Mesenchymal stem cell (in vitro differentiated cells and primary cell): ENCODE measurements around the gene ANKRD29.

Source experiments
- DNase-seq: peaks from one replicate; pipeline ENCODE4 v3.0.0-alpha.2; 2013
- H2AFZ ChIP-seq: one replicate; pipeline ENCODE4 v1.6.1; 2013; ENCODE audit warnings: low read depth, mild to moderate bottlenecking, control low read depth, inconsistent platforms, low read length, moderate library complexity
- H2AK5ac ChIP-seq: 2 replicates; pipeline ENCODE4 v1.6.1; 2013; ENCODE audit warnings: low read length, moderate library complexity, mild to moderate bottlenecking, inconsistent platforms; ENCODE audit not compliant: severe bottlenecking
- H2BK120ac ChIP-seq: one replicate; pipeline ENCODE4 v1.6.1; 2013; ENCODE audit warnings: low read depth, mild to moderate bottlenecking, inconsistent platforms, low read length, moderate library complexity
- H2BK12ac ChIP-seq, 2 experiments: one replicate each; pipeline ENCODE4 v1.6.1; 2013; ENCODE audit warnings: inconsistent platforms in 2 of 2, low read length in 2 of 2, mild to moderate bottlenecking in 2 of 2, moderate library complexity in 2 of 2, control low read depth in 1 of 2
- H2BK15ac ChIP-seq: one replicate; pipeline ENCODE4 v1.6.1; 2013; ENCODE audit warnings: mild to moderate bottlenecking, low read depth, inconsistent platforms; ENCODE audit not compliant: poor library complexity, severe bottlenecking
- H2BK5ac ChIP-seq: 2 replicates; pipeline ENCODE4 v1.6.1; 2013; ENCODE audit warnings: low read depth, mild to moderate bottlenecking, low read length, control low read depth, inconsistent platforms; ENCODE audit not compliant: poor library complexity, severe bottlenecking
- H3K14ac ChIP-seq, 2 experiments: one replicate each; pipeline ENCODE4 v1.6.1; 2013; ENCODE audit warnings: inconsistent platforms in 2 of 2, low read length in 2 of 2, control low read depth in 1 of 2, mild to moderate bottlenecking in 1 of 2, moderate library complexity in 1 of 2
- H3K18ac ChIP-seq, 2 experiments: one replicate each; pipeline ENCODE4 v1.6.1; 2013; ENCODE audit warnings: inconsistent platforms in 2 of 2, low read length in 2 of 2, control low read depth in 1 of 2, low read depth in 1 of 2, mild to moderate bottlenecking in 1 of 2
- H3K23ac ChIP-seq, 2 experiments: one replicate each; pipeline ENCODE4 v1.6.1; 2013; ENCODE audit warnings: inconsistent platforms in 2 of 2, low read length in 2 of 2, mild to moderate bottlenecking in 2 of 2, moderate library complexity in 2 of 2, control low read depth in 1 of 2
- H3K27ac ChIP-seq: 2 replicates; pipeline ENCODE4 v1.5.1; 2013; ENCODE audit warnings: mild to moderate bottlenecking, moderate library complexity, low read length, control low read depth, inconsistent platforms; ENCODE audit not compliant: poor library complexity, severe bottlenecking
- H3K27me3 ChIP-seq, 2 experiments: 2 replicates each; pipeline versions ENCODE4 v1.6.1 to v1.7.0; 2013; ENCODE audit warnings: low read length in 2 of 2, mild to moderate bottlenecking in 2 of 2, moderate library complexity in 2 of 2, control low read depth in 1 of 2, inconsistent platforms in 1 of 2; ENCODE audit not compliant: control insufficient read depth in 1 of 2, insufficient read depth in 1 of 2
- H3K36me3 ChIP-seq, 2 experiments: 2 replicates each; pipeline versions ENCODE4 v1.6.1 to v1.7.0; 2013; ENCODE audit warnings: low read length in 2 of 2, control low read depth in 1 of 2, inconsistent platforms in 1 of 2, low read depth in 1 of 2, mild to moderate bottlenecking in 1 of 2; ENCODE audit not compliant: insufficient read depth in 2 of 2, control insufficient read depth in 1 of 2
- H3K4ac ChIP-seq, 2 experiments: one replicate each; pipeline ENCODE4 v1.6.1; 2013; ENCODE audit warnings: inconsistent platforms in 2 of 2, low read length in 2 of 2, mild to moderate bottlenecking in 2 of 2, moderate library complexity in 2 of 2, control low read depth in 1 of 2, low read depth in 1 of 2
- H3K4me1 ChIP-seq: 2 replicates; pipeline ENCODE4 v1.6.1; 2013; ENCODE audit warnings: low read depth, low read length, control low read depth; ENCODE audit not compliant: control insufficient read depth, insufficient read depth
- H3K4me2 ChIP-seq: 2 replicates; pipeline ENCODE4 v1.6.1; 2013; ENCODE audit warnings: low read length, mild to moderate bottlenecking, inconsistent platforms; ENCODE audit not compliant: poor library complexity, severe bottlenecking
- H3K4me3 ChIP-seq, 2 experiments: 2 replicates each; pipeline versions ENCODE4 v1.5.1 to v1.7.0; 2013; ENCODE audit warnings: low read length in 2 of 2, mild to moderate bottlenecking in 2 of 2, control low read depth in 1 of 2, low read depth in 1 of 2; ENCODE audit not compliant: insufficient read depth in 1 of 2
- H3K79me1 ChIP-seq: replicated peaks from 2 replicates; pipeline ENCODE4 v1.6.1; 2013; ENCODE audit warnings: mild to moderate bottlenecking, control low read depth, low read length, inconsistent platforms; ENCODE audit not compliant: poor library complexity, severe bottlenecking
- H3K9ac ChIP-seq: 2 replicates; pipeline ENCODE4 v1.7.0; 2013; ENCODE audit warnings: mild to moderate bottlenecking, low read length, moderate library complexity
- H3K9me3 ChIP-seq: 2 replicates; pipeline ENCODE4 v1.7.0; 2013; ENCODE audit warnings: mild to moderate bottlenecking, low read length; ENCODE audit not compliant: control insufficient read depth
- H4K8ac ChIP-seq: one replicate; pipeline ENCODE4 v1.6.1; 2013; ENCODE audit warnings: inconsistent platforms, mild to moderate bottlenecking, low read length, moderate library complexity
- H4K91ac ChIP-seq: one replicate; pipeline ENCODE4 v1.6.1; 2013; ENCODE audit warnings: mild to moderate bottlenecking, low read length, inconsistent platforms
- WGBS: methylation state at CpG from one replicate; pipeline ENCODE4 v1.1.7; 2013; ENCODE audit warnings: mixed read lengths; 5-methylcytosine and 5-hydroxymethylcytosine counted together

Gene ANKRD29

GRCh38 chr18:23703057-23703986 is 40.6 kb upstream of the ANKRD29 start:
- Histone ChIP-seq H3K79me1 (no peaks in the 10 kb centered on the region), H3K27ac (no peak overlapping the region), H3K36me3 (peaks cover 0 to 3% of the 10 kb centered on the region in 2 experiments), H3K14ac (no peak overlapping the region), H3K23ac (no peak overlapping the region), H2BK5ac (no peak overlapping the region), H3K27me3 (no peaks in the 10 kb centered on the region), H2BK120ac (no peak overlapping the region), H3K4me1 (peaks cover 1% of the 10 kb centered on the region), H3K9me3 (peaks cover 5% of the 10 kb centered on the region), H3K4me2 (no peak overlapping the region), H3K4me3 (no peak overlapping the region), H3K18ac (no peak overlapping the region), H3K9ac (no peak overlapping the region), H2AK5ac (no peak overlapping the region), H2BK15ac (no peak overlapping the region), H3K4ac (no peak overlapping the region), H2AFZ (no peak overlapping the region), H4K8ac (no peak overlapping the region), H4K91ac (no peak overlapping the region), H2BK12ac (no peak overlapping the region)
- peak; percentile 68 for DNase-seq
- WGBS, result 70% methylated on average over 4 of the region's 6 CpGs

- Histone ChIP-seq H3K14ac (no peak overlapping the region), H3K27me3 (no peaks in the 10 kb centered on the region), H3K9me3 (peaks cover 5% of the 10 kb centered on the region), H3K18ac (no peak overlapping the region), H3K4me1 (peaks cover 1% of the 10 kb centered on the region), H3K4me2 (no peak overlapping the region), H3K9ac (no peak overlapping the region), H2AFZ (no peak overlapping the region), H3K36me3 (peaks cover 0 to 3% of the 10 kb centered on the region in 2 experiments), H3K79me1 (no peaks in the 10 kb centered on the region), H3K27ac (no peak overlapping the region), H2BK15ac (no peak overlapping the region), H3K23ac (no peak overlapping the region), H4K91ac (no peak overlapping the region), H2BK120ac (no peak overlapping the region), H2AK5ac (no peak overlapping the region), H2BK5ac (no peak overlapping the region), H3K4me3 (no peak overlapping the region), H2BK12ac (no peak overlapping the region), H4K8ac (no peak overlapping the region), H3K4ac (no peak overlapping the region)
- no peak for DNase-seq
- WGBS, result 88% methylated on average over 4 of the region's 4 CpGs
Measured at GRCh38 chr18:23702606-23703005, 39.9 kb upstream of the ANKRD29 start.

- H3K18ac ChIP-seq, result no peak overlapping the region
- H2BK120ac ChIP-seq, result no peak overlapping the region
- no peak overlapping the region for H2AK5ac ChIP-seq
- no peak overlapping the region for H2BK5ac ChIP-seq
- no peaks in the 10 kb centered on the region for H3K27me3 ChIP-seq
- no peaks in the 10 kb centered on the region for H3K9me3 ChIP-seq
- no peak overlapping the region for H2BK12ac ChIP-seq
- no peak overlapping the region for H3K14ac ChIP-seq
- H3K79me1 ChIP-seq, result no peaks in the 10 kb centered on the region
- WGBS, result 93% methylated on average over 8 of the region's 8 CpGs
- no peak overlapping the region for H3K4me2 ChIP-seq
- H3K4me3 ChIP-seq, result no peak overlapping the region
- H2BK15ac ChIP-seq, result no peak overlapping the region
- H4K8ac ChIP-seq, result no peak overlapping the region
- no peak overlapping the region for H3K23ac ChIP-seq
- no peak overlapping the region for H3K27ac ChIP-seq
- H3K9ac ChIP-seq, result no peak overlapping the region
- no peak overlapping the region for H4K91ac ChIP-seq
- no peak overlapping the region for H3K4ac ChIP-seq
- no peak for DNase-seq
- peaks cover 0 to 3% of the 10 kb centered on the region in 2 experiments for H3K36me3 ChIP-seq
- H2AFZ ChIP-seq, result no peak overlapping the region
- H3K4me1 ChIP-seq, result peaks cover 1% of the 10 kb centered on the region
Measured at GRCh38 chr18:23701544-23702064, 38.9 kb upstream of the ANKRD29 start.

DNA sequence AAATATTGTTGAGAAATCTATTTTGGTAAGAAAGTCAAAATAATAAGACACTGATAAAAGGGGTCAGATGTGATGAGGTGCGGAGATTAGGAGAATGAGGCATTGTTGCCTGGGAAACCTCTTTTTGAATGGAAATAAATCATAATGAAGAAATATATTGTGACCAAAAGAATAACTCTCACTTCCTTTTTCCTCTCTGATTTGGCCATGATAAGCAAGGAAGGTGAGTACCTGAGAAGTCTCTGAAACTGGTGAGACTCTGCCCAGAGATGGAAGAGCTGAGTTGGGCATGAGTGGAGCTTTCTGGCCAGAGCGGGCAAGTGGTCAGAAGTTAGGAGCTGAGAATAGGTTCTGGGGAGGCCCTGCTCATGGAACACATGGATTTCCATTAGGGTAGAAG is 38.3 kb upstream of the ANKRD29 start:
- Histone ChIP-seq H2BK120ac (no peak overlapping the region), H2BK15ac (no peak overlapping the region), H3K4me3 (no peak overlapping the region), H3K9me3 (no peaks in the 10 kb centered on the region), H3K4me2 (no peak overlapping the region), H3K36me3 (peaks cover 0 to 3% of the 10 kb centered on the region in 2 experiments), H4K8ac (no peak overlapping the region), H3K23ac (no peak overlapping the region), H2AFZ (no peak overlapping the region), H3K4ac (no peak overlapping the region), H3K4me1 (peaks cover 1% of the 10 kb centered on the region), H3K18ac (no peak overlapping the region), H2BK12ac (no peak overlapping the region), H2AK5ac (no peak overlapping the region), H4K91ac (no peak overlapping the region), H3K27me3 (no peaks in the 10 kb centered on the region), H2BK5ac (no peak overlapping the region), H3K27ac (no peak overlapping the region), H3K9ac (no peak overlapping the region), H3K79me1 (no peaks in the 10 kb centered on the region), H3K14ac (no peak overlapping the region)
- no peak for DNase-seq
- WGBS, result 100% methylated on average over 1 of the region's 2 CpGs
